ENCODE measurements around the gene DOHH.

- TF ChIP-seq CTCF (IDR thresholded peaks at IDR 0.05) (no peak), POLR2A (IDR thresholded peaks at IDR 0.05) (no peak)
Observed at GRCh38 chr19:3469638-3470499, 30.6 kb downstream of the DOHH start.
